GM12875 (cell line): ENCODE results near the gene CSNK1A1.
"Not testable (repeated sequence)": the region's sequence is repeated elsewhere in the genome, so short reads cannot be mapped to it uniquely, and the experiment has no call there.

Source experiments
- H3K4me3 ChIP-seq: one replicate; pipeline ENCODE4 v1.5.1; 2011; ENCODE audit warnings: low read depth, low read length, control low read depth
- CTCF ChIP-seq: IDR thresholded peaks from 2 replicates; pipeline ENCODE4 v1.5.1; 2011; ENCODE audit warnings: low read depth, mild to moderate bottlenecking, control low read depth, inconsistent platforms, low read length, moderate library complexity, borderline replicate concordance; ENCODE audit not compliant: insufficient read depth

Gene CSNK1A1

GRCh38 chr5:149544028-149544420, 7.2 kb downstream of the CSNK1A1 start:
- no peak for TF ChIP-seq CTCF
- H3K4me3 ChIP-seq = no peak overlapping the region

- no peak overlapping the region for H3K4me3 ChIP-seq
- no peak for TF ChIP-seq CTCF
These were observed 7.7 kb downstream of the CSNK1A1 start for GRCh38 chr5:149543361-149544027.

- no peak for TF ChIP-seq CTCF
These were observed 9.3 kb downstream of the CSNK1A1 start for GRCh38 chr5:149541893-149542292.

GRCh38 chr5:149540089-149540488, 11.2 kb downstream of the CSNK1A1 start:
- no peak overlapping the region for H3K4me3 ChIP-seq
- TF ChIP-seq CTCF = no peak

More at GRCh38 chr5:149541893-149542292, 9.3 kb downstream of the CSNK1A1 start:
- H3K4me3 ChIP-seq = no peak overlapping the region

- no peak for TF ChIP-seq CTCF
- no peak overlapping the region for H3K4me3 ChIP-seq
These were observed 13.8 kb downstream of the CSNK1A1 start for GRCh38 chr5:149537374-149537975.

GRCh38 chr5:149535787-149536186, 15.5 kb downstream of the CSNK1A1 start:
- H3K4me3 ChIP-seq = not testable (repeated sequence)

- no peak overlapping the region for H3K4me3 ChIP-seq
- no peak for TF ChIP-seq CTCF
These were observed 18.8 kb downstream of the CSNK1A1 start for GRCh38 chr5:149532413-149532812.
